ENCODE measurements around the gene MGAT4A. TPM values are rescaled to one million over a fixed set of nuclear protein-coding genes. Genes with fewer than 3 reads are reported as not detected.

The MGAT4A gene
- total and polyA plus RNA-seq, 9 of the 15 experiments (the other 6 are each of a cell fraction or from before 2014, with no cell fraction given): 0.03 to 0.53 (median 0.18) TPM; not detected in 2

DNA sequence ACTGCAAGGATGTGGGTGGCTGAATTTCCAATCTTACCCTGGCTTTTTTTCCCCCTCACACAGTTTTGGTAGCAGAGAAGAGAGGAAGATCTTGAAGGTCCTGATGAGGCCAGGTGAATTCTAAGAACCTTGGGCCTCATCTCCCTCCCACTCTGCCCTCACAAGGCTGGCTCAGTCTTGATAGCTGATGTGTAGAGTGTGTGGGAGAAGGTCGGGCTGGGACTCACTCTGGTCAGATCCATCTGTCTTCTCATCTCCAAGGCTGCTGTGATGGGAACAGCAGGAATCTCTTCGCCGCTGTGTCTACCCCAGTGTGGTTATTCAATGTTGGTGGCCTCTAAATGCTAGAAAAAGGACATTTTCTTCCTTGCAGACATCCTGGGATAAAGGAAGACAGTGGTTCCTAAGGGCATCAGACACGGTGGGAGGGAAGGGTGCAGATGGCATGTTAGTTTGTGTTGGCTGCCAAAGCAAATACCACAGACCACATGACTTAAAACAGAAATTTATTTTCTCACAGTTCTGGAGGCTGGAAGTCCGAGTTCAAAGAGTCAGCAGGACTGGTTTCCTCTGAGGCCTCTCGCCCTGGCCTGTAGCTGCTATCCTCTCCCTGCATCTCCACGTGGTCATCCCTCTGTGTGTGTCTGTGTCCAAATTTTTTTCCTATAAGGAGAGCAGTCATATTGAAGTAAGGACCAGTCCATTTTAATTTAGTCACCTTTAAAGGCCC lies 37.6 kb upstream of the MGAT4A start:
- H3K9me1 ChIP-seq (ENCODE audit: control insufficient read depth, insufficient read depth, low read length): no peaks in the 10 kb centered on the region
- no peaks in the 10 kb centered on the region for H3K36me3 ChIP-seq (ENCODE audit: control insufficient read depth, insufficient read depth, low read length)
- H3K4me3 ChIP-seq: no peak overlapping the region
- H3K9ac ChIP-seq (ENCODE audit: insufficient read depth in 1 of 2, low read depth in 2 of 2, low read length in 2 of 2): no peak overlapping the region
- 0% methylated on average over 6 of the region's 7 CpGs for WGBS (ENCODE audit: insufficient coverage, low coverage, missing lambda C conversion rate)
- no peaks in the 10 kb centered on the region for H3K79me2 ChIP-seq (ENCODE audit: control insufficient read depth, insufficient read depth, low read length)
- H3K4me1 ChIP-seq (replicated peaks in 1 of 2; ENCODE audit: control insufficient read depth in 2 of 2, insufficient read depth in 2 of 2, low read length in 2 of 2): no peaks in the 10 kb centered on the region
- in situ Hi-C loops (cut with MboI): no loop called here
- TF ChIP-seq BRD4 (IDR thresholded peaks at IDR 0.05): no peak
- TF ChIP-seq, protein P1, sequence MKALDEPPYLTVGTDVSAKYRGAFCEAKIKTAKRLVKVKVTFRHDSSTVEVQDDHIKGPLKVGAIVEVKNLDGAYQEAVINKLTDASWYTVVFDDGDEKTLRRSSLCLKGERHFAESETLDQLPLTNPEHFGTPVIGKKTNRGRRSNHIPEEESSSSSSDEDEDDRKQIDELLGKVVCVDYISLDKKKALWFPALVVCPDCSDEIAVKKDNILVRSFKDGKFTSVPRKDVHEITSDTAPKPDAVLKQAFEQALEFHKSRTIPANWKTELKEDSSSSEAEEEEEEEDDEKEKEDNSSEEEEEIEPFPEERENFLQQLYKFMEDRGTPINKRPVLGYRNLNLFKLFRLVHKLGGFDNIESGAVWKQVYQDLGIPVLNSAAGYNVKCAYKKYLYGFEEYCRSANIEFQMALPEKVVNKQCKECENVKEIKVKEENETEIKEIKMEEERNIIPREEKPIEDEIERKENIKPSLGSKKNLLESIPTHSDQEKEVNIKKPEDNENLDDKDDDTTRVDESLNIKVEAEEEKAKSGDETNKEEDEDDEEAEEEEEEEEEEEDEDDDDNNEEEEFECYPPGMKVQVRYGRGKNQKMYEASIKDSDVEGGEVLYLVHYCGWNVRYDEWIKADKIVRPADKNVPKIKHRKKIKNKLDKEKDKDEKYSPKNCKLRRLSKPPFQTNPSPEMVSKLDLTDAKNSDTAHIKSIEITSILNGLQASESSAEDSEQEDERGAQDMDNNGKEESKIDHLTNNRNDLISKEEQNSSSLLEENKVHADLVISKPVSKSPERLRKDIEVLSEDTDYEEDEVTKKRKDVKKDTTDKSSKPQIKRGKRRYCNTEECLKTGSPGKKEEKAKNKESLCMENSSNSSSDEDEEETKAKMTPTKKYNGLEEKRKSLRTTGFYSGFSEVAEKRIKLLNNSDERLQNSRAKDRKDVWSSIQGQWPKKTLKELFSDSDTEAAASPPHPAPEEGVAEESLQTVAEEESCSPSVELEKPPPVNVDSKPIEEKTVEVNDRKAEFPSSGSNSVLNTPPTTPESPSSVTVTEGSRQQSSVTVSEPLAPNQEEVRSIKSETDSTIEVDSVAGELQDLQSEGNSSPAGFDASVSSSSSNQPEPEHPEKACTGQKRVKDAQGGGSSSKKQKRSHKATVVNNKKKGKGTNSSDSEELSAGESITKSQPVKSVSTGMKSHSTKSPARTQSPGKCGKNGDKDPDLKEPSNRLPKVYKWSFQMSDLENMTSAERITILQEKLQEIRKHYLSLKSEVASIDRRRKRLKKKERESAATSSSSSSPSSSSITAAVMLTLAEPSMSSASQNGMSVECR (CRISPR knock-in tag; IDR thresholded peaks at IDR 0.05): no peak
- POLR2A ChIA-PET: interaction anchor here (0.6 kb wide), 1 partner anchor 1047 kb away, joined by 3 read pairs; no protein-coding TSS in a partner anchor
- H3K9me3 ChIP-seq (replicated peaks; ENCODE audit: control insufficient read depth, insufficient read depth, low read depth, low read length): no peaks in the 10 kb centered on the region
- no peak overlapping the region for H2AFZ ChIP-seq (ENCODE audit: low read depth, low read length)
- ATAC-seq (no peak), FAIRE-seq (no peak), DNase-seq (ENCODE audit: extremely low read depth in 1 of 4, low spot score in 3 of 4) (no peak)
- BruUV-seq (replicated peaks): no TSS peak
- CTCF ChIA-PET (ENCODE audit: low intra/inter-chr PET ratio): no interaction called here
- peaks cover 17 to 63% of the 10 kb centered on the region in 2 experiments; a peak in 4 of 5 replicates for H3K27me3 ChIP-seq (ENCODE audit: control insufficient read depth in 2 of 2, insufficient read depth in 2 of 2, low read length in 2 of 2)
- no peaks in the 10 kb centered on the region; the same call in 1 of the 2 replicates for H4K20me1 ChIP-seq (replicated peaks; ENCODE audit: control insufficient read depth, insufficient read depth, low read length)
- no peak overlapping the region for H3K27ac ChIP-seq (ENCODE audit: extremely low read depth, low read depth, low read length)
- intact Hi-C loops (cut with micrococcal nuclease): no loop called here
- H3K4me2 ChIP-seq (ENCODE audit: insufficient read depth, low read length): no peak overlapping the region

Data from K562 (cell line).